ENCODE data around the gene SPTLC2. TPM values are rescaled to one million over a fixed set of nuclear protein-coding genes. Genes with fewer than 3 reads are reported as not detected.

Gene SPTLC2
- total RNA-seq, 1 donor from 2014 or later = 46.1 TPM

- ATAC-seq (no peak), DNase-seq (no peak)
- TF ChIP-seq CTCF (IDR thresholded peaks at IDR 0.05) = no peak
- no peak overlapping the region for H3K27ac ChIP-seq
- intact Hi-C loops (cut with DNase I) = no loop called here
- no peaks in the 10 kb centered on the region for H3K27me3 ChIP-seq (ENCODE audit: low read depth)
- H3K9me3 ChIP-seq = no peaks in the 10 kb centered on the region
- no peak overlapping the region for H3K4me3 ChIP-seq
- peaks cover 7% of the 10 kb centered on the region for H3K4me1 ChIP-seq
- H3K36me3 ChIP-seq = peaks cover 47% of the 10 kb centered on the region
These were observed 53.8 kb downstream of the SPTLC2 start for GRCh38 chr14:77562681-77563080.

- Histone ChIP-seq H3K27ac (no peak overlapping the region), H3K27me3 (ENCODE audit: low read depth) (no peaks in the 10 kb centered on the region), H3K36me3 (peaks cover 55% of the 10 kb centered on the region), H3K4me3 (no peak overlapping the region), H3K9me3 (no peaks in the 10 kb centered on the region), H3K4me1 (peaks cover 7% of the 10 kb centered on the region)
- ATAC-seq = no peak
- no peak for TF ChIP-seq CTCF (IDR thresholded peaks at IDR 0.05)
- intact Hi-C loops (cut with DNase I) = no loop called here
- DNase-seq = no peak
These were observed 54.6 kb downstream of the SPTLC2 start for GRCh38 chr14:77561881-77562280.

DNA sequence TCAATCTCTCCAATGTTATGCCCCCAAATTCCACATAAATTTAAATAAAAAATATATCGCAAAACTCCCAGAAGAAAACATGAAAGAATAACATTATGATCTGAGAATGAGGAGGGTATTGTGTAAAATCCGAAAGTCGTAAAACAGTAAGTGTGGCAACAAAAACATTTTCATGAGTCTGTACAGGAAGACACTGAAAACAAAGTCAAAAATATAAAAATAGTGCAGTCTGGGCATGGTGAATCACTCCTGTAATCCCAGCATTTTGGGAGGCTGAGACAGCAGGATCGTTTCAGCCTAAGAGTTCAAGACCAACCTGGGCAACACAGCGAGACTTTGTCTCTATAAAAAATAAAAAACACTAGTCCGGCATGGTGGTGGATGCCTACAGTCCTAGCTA is 57.1 kb downstream of the SPTLC2 start:
- ATAC-seq = no peak
- H3K27me3 ChIP-seq (ENCODE audit: low read depth) = no peaks in the 10 kb centered on the region
- H3K27ac ChIP-seq = no peak overlapping the region
- intact Hi-C loops (cut with DNase I) = no loop called here
- TF ChIP-seq CTCF (IDR thresholded peaks at IDR 0.05) = no peak
- DNase-seq = no peak
- peaks cover 78% of the 10 kb centered on the region for H3K36me3 ChIP-seq
- peaks cover 9% of the 10 kb centered on the region for H3K4me1 ChIP-seq
- no peaks in the 10 kb centered on the region for H3K9me3 ChIP-seq
- no peak overlapping the region for H3K4me3 ChIP-seq

DNA sequence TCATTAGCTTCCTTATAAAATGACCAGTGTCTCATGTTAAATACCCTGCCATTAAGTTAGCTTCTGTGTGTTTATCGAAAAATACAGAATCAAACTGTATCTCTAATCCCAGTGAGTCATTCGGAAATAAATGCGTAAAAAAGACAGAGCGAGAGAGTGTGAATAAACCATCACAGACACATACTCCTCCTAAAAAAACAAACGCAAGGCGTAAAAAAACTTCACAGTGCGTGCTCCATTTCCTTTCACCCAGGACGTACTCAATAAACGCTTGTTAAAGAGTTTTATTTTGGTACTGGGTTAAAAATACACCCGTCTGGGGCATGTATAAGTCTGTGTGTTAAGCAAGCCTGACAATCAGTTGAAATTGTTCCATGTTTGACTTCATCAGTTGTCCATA is 59.0 kb downstream of the SPTLC2 start:
- Histone ChIP-seq H3K27me3 (ENCODE audit: low read depth) (no peaks in the 10 kb centered on the region), H3K4me3 (no peak overlapping the region), H3K9me3 (no peaks in the 10 kb centered on the region), H3K4me1 (peaks cover 17% of the 10 kb centered on the region), H3K36me3 (peaks cover 80% of the 10 kb centered on the region), H3K27ac (no peak overlapping the region)
- no peak for TF ChIP-seq CTCF (IDR thresholded peaks at IDR 0.05)
- intact Hi-C loops (cut with DNase I) = no loop called here
- ATAC-seq = no peak
- no peak for DNase-seq

- Histone ChIP-seq H3K9me3 (no peaks in the 10 kb centered on the region), H3K27ac (no peak overlapping the region), H3K27me3 (ENCODE audit: low read depth) (no peaks in the 10 kb centered on the region), H3K36me3 (peaks cover 85% of the 10 kb centered on the region), H3K4me3 (no peak overlapping the region), H3K4me1 (peaks cover 17% of the 10 kb centered on the region)
- no peak for DNase-seq
- intact Hi-C loops (cut with DNase I) = no loop called here
- no peak for TF ChIP-seq CTCF (IDR thresholded peaks at IDR 0.05)
- ATAC-seq = no peak
These were observed 59.5 kb downstream of the SPTLC2 start for GRCh38 chr14:77556946-77557345.

Data from lower lobe of right lung (tissue), 2 donors.